ENCODE data around the gene HSBP1L1. TPM values are rescaled to one million over a fixed set of nuclear protein-coding genes. Genes with fewer than 3 reads are reported as not detected.

HSBP1L1 gene
- total RNA-seq, 2 experiments from 2014 or later, result 1.1 to 5.0 TPM

- no peak overlapping the region for H3K27ac Mint-ChIP-seq
- CTCF ChIA-PET, result interaction anchor here (0.7 kb wide), 1 partner anchor 38 kb away, joined by 3 read pairs; no protein-coding TSS in a partner anchor
- peaks cover 10% of the 10 kb centered on the region for H3K9me3 Mint-ChIP-seq (ENCODE audit: low read depth)
- no peak overlapping the region for H3K4me3 Mint-ChIP-seq
- H3K4me1 Mint-ChIP-seq, result no peaks in the 10 kb centered on the region
- H3K36me3 Mint-ChIP-seq, result peaks cover 33% of the 10 kb centered on the region
- H3K27me3 Mint-ChIP-seq, result no peaks in the 10 kb centered on the region
- no peak for DNase-seq
- ATAC-seq, result no peak
These were observed 39.4 kb upstream of the HSBP1L1 start for GRCh38 chr18:79924814-79925731.

- H3K4me3 Mint-ChIP-seq, result no peak overlapping the region
- no peak for ATAC-seq
- H3K4me1 Mint-ChIP-seq, result no peaks in the 10 kb centered on the region
- peaks cover 15% of the 10 kb centered on the region for H3K9me3 Mint-ChIP-seq (ENCODE audit: low read depth)
- H3K27me3 Mint-ChIP-seq, result no peaks in the 10 kb centered on the region
- CTCF ChIA-PET, result no interaction called here
- peaks cover 37% of the 10 kb centered on the region for H3K36me3 Mint-ChIP-seq
- H3K27ac Mint-ChIP-seq, result no peak overlapping the region
- no peak for DNase-seq
These were observed 38.1 kb upstream of the HSBP1L1 start for GRCh38 chr18:79926306-79926705.

- Mint-ChIP-seq H3K27me3 (no peaks in the 10 kb centered on the region), H3K27ac (no peak overlapping the region), H3K9me3 (ENCODE audit: low read depth) (peaks cover 18% of the 10 kb centered on the region), H3K4me3 (no peak overlapping the region), H3K4me1 (no peaks in the 10 kb centered on the region), H3K36me3 (peaks cover 41% of the 10 kb centered on the region)
- DNase-seq, result no peak
- ATAC-seq, result no peak
- CTCF ChIA-PET, result no interaction called here
These were observed 37.5 kb upstream of the HSBP1L1 start for GRCh38 chr18:79926715-79927606.

- CTCF ChIA-PET, result no interaction called here
- no peak for ATAC-seq
- Mint-ChIP-seq H3K4me3 (no peak overlapping the region), H3K36me3 (peaks cover 47% of the 10 kb centered on the region), H3K4me1 (no peaks in the 10 kb centered on the region), H3K9me3 (ENCODE audit: low read depth) (peaks cover 27% of the 10 kb centered on the region), H3K27ac (no peak overlapping the region), H3K27me3 (no peaks in the 10 kb centered on the region)
- no peak for DNase-seq
These were observed 36.6 kb upstream of the HSBP1L1 start for GRCh38 chr18:79927607-79928562.

- Mint-ChIP-seq H3K36me3 (peaks cover 48% of the 10 kb centered on the region), H3K4me3 (no peak overlapping the region), H3K9me3 (ENCODE audit: low read depth) (peaks cover 31% of the 10 kb centered on the region), H3K27me3 (no peaks in the 10 kb centered on the region), H3K4me1 (no peaks in the 10 kb centered on the region), H3K27ac (no peak overlapping the region)
- no peak for ATAC-seq
- no peak for DNase-seq
- CTCF ChIA-PET, result no interaction called here
These were observed 35.9 kb upstream of the HSBP1L1 start for GRCh38 chr18:79928563-79928960.

- H3K4me1 Mint-ChIP-seq, result no peaks in the 10 kb centered on the region
- H3K36me3 Mint-ChIP-seq, result peaks cover 58% of the 10 kb centered on the region
- H3K4me3 Mint-ChIP-seq, result no peak overlapping the region
- no peak for DNase-seq
- CTCF ChIA-PET, result no interaction called here
- H3K27me3 Mint-ChIP-seq, result no peaks in the 10 kb centered on the region
- H3K27ac Mint-ChIP-seq, result no peak overlapping the region
- H3K9me3 Mint-ChIP-seq (ENCODE audit: low read depth), result peaks cover 33% of the 10 kb centered on the region
- ATAC-seq, result no peak
These were observed 34.3 kb upstream of the HSBP1L1 start for GRCh38 chr18:79930020-79930642.

- peaks cover 37% of the 10 kb centered on the region for H3K9me3 Mint-ChIP-seq (ENCODE audit: low read depth)
- no peaks in the 10 kb centered on the region for H3K27me3 Mint-ChIP-seq
- no peak for ATAC-seq
- CTCF ChIA-PET, result no interaction called here
- no peak overlapping the region for H3K4me3 Mint-ChIP-seq
- H3K4me1 Mint-ChIP-seq, result no peaks in the 10 kb centered on the region
- no peak overlapping the region for H3K27ac Mint-ChIP-seq
- no peak for DNase-seq
- H3K36me3 Mint-ChIP-seq, result peaks cover 70% of the 10 kb centered on the region
These were observed 33.0 kb upstream of the HSBP1L1 start for GRCh38 chr18:79931475-79931874.

- no peak overlapping the region for H3K27ac Mint-ChIP-seq
- H3K36me3 Mint-ChIP-seq, result peaks cover 82% of the 10 kb centered on the region
- peaks cover 37% of the 10 kb centered on the region for H3K9me3 Mint-ChIP-seq (ENCODE audit: low read depth)
- no peaks in the 10 kb centered on the region for H3K4me1 Mint-ChIP-seq
- DNase-seq (no peak), ATAC-seq (no peak)
- no peak overlapping the region for H3K4me3 Mint-ChIP-seq
- H3K27me3 Mint-ChIP-seq, result no peaks in the 10 kb centered on the region
- CTCF ChIA-PET, result no interaction called here
These were observed 31.5 kb upstream of the HSBP1L1 start for GRCh38 chr18:79932907-79933306.

- Mint-ChIP-seq H3K9me3 (ENCODE audit: low read depth) (peaks cover 37% of the 10 kb centered on the region), H3K4me1 (no peaks in the 10 kb centered on the region)
These were observed 30.7 kb upstream of the HSBP1L1 start for GRCh38 chr18:79933765-79934164.

GRCh38 chr18:79934311-79935097 is 29.9 kb upstream of the HSBP1L1 start:
- no peak overlapping the region for H3K4me3 Mint-ChIP-seq
- ATAC-seq (no peak), DNase-seq (no peak)
- H3K27me3 Mint-ChIP-seq, result no peaks in the 10 kb centered on the region
- CTCF ChIA-PET, result no interaction called here
- H3K9me3 Mint-ChIP-seq (ENCODE audit: low read depth), result peaks cover 32% of the 10 kb centered on the region
- no peak overlapping the region for H3K27ac Mint-ChIP-seq
- H3K36me3 Mint-ChIP-seq, result peaks cover 74% of the 10 kb centered on the region
- H3K4me1 Mint-ChIP-seq, result no peaks in the 10 kb centered on the region

More at GRCh38 chr18:79933765-79934164, 30.7 kb upstream of the HSBP1L1 start:
- H3K27ac Mint-ChIP-seq, result no peak overlapping the region
- DNase-seq (no peak), ATAC-seq (no peak)
- no peak overlapping the region for H3K4me3 Mint-ChIP-seq
- H3K36me3 Mint-ChIP-seq, result peaks cover 76% of the 10 kb centered on the region
- CTCF ChIA-PET, result no interaction called here
- no peaks in the 10 kb centered on the region for H3K27me3 Mint-ChIP-seq

GRCh38 chr18:79935098-79935480 is 29.4 kb upstream of the HSBP1L1 start:
- ATAC-seq (no peak), DNase-seq (no peak)
- Mint-ChIP-seq H3K27me3 (no peaks in the 10 kb centered on the region), H3K27ac (no peak overlapping the region), H3K36me3 (peaks cover 74% of the 10 kb centered on the region), H3K4me1 (no peaks in the 10 kb centered on the region), H3K9me3 (ENCODE audit: low read depth) (peaks cover 27% of the 10 kb centered on the region), H3K4me3 (no peak overlapping the region)
- CTCF ChIA-PET, result no interaction called here

- no peak for ATAC-seq
- Mint-ChIP-seq H3K4me1 (no peaks in the 10 kb centered on the region), H3K27ac (no peak overlapping the region), H3K4me3 (no peak overlapping the region), H3K27me3 (no peaks in the 10 kb centered on the region), H3K9me3 (ENCODE audit: low read depth) (peaks cover 26% of the 10 kb centered on the region), H3K36me3 (peaks cover 75% of the 10 kb centered on the region)
- CTCF ChIA-PET, result no interaction called here
- no peak for DNase-seq
These were observed 28.9 kb upstream of the HSBP1L1 start for GRCh38 chr18:79935499-79935898.
